GM23338 (cell line): Measurements from ENCODE around the gene RETSAT. TPM values are rescaled to one million over a fixed set of nuclear protein-coding genes. Genes with fewer than 3 reads are reported as not detected.
"Not testable (repeated sequence)": the region's sequence is repeated elsewhere in the genome, so short reads cannot be mapped to it uniquely, and the experiment has no call there.

Experiments used
- ATAC-seq: fragments of 200-7000 bp; cut with Tn5 transposase; 3 replicates; pipeline ENCODE4 v1.9.1; 2020
- DNase-seq: peaks from one replicate; pipeline ENCODE4 v3.0.0-alpha.2; 2015; ENCODE audit warnings: low spot score
- H2AFZ ChIP-seq: fragments of 200-600 bp; sonication (generic); 2 replicates; pipeline ENCODE4 v1.8.0; 2016; ENCODE audit warnings: antibody characterized with exemption, mild to moderate bottlenecking, moderate library complexity
- H3F3A ChIP-seq: fragments of 200-600 bp; sonication (generic); replicated peaks from 2 replicates; pipeline ENCODE4 v1.8.0; 2017; ENCODE audit warnings: antibody characterized with exemption, mixed run types, low read depth
- H3K27ac ChIP-seq: fragments of 200-600 bp; sonication (generic); 2 replicates; pipeline ENCODE4 v1.6.1; 2016; ENCODE audit warnings: low read depth
- H3K27me3 ChIP-seq: fragments of 200-600 bp; sonication (generic); 2 replicates; pipeline ENCODE4 v1.8.0; 2016; ENCODE audit warnings: mild to moderate bottlenecking, mixed run types, moderate library complexity; ENCODE audit not compliant: insufficient read depth
- H3K36me3 ChIP-seq: fragments of 200-600 bp; sonication (generic); 2 replicates; pipeline ENCODE4 v1.8.0; 2016; ENCODE audit warnings: mild to moderate bottlenecking; ENCODE audit not compliant: insufficient read depth
- H3K4me1 ChIP-seq: fragments of 200-600 bp; sonication (generic); 2 replicates; pipeline ENCODE4 v1.8.0; 2016; ENCODE audit warnings: mild to moderate bottlenecking, moderate library complexity; ENCODE audit not compliant: insufficient read depth
- H3K4me2 ChIP-seq: fragments of 200-600 bp; sonication (generic); 2 replicates; pipeline ENCODE4 v1.7.1; 2017; ENCODE audit warnings: mixed run types
- H3K4me3 ChIP-seq: fragments of 200-600 bp; sonication (generic); 2 replicates; pipeline ENCODE4 v1.6.1; 2016; ENCODE audit warnings: mixed run types
- H3K79me2 ChIP-seq: fragments of 200-600 bp; sonication (generic); replicated peaks from 2 replicates; pipeline ENCODE4 v1.8.0; 2017; ENCODE audit warnings: mild to moderate bottlenecking; ENCODE audit not compliant: insufficient read depth
- H3K9me2 ChIP-seq: fragments of 200-600 bp; sonication (generic); 2 replicates; pipeline ENCODE4 v1.8.0; 2017; ENCODE audit not compliant: insufficient read depth
- H4K20me1 ChIP-seq: fragments of 200-600 bp; sonication (generic); replicated peaks from 2 replicates; pipeline ENCODE4 v1.8.0; 2017; ENCODE audit warnings: mild to moderate bottlenecking; ENCODE audit not compliant: insufficient read depth
- H3K27ac Mint-ChIP-seq: 2 replicates; pipeline ENCODE4 v1.8.0; 2020; ENCODE audit warnings: inconsistent platforms, mild to moderate bottlenecking, moderate library complexity, mixed read lengths
- H3K27me3 Mint-ChIP-seq: 3 replicates; pipeline ENCODE4 v1.8.0; 2022; ENCODE audit warnings: low read depth, mild to moderate bottlenecking, moderate library complexity, mixed read lengths, inconsistent platforms; ENCODE audit not compliant: insufficient read depth, poor library complexity
- H3K36me3 Mint-ChIP-seq: 3 replicates; pipeline ENCODE4 v1.8.0; 2021; ENCODE audit warnings: low read depth, mild to moderate bottlenecking, inconsistent platforms, moderate library complexity, mixed read lengths
- H3K4me1 Mint-ChIP-seq: 3 replicates; pipeline ENCODE4 v1.8.0; 2020; ENCODE audit warnings: mild to moderate bottlenecking, inconsistent platforms, mixed read lengths
- H3K4me3 Mint-ChIP-seq: 3 replicates; pipeline ENCODE4 v1.8.0; 2021; ENCODE audit warnings: moderate library complexity, mild to moderate bottlenecking, inconsistent platforms, mixed read lengths
- H3K9me3 Mint-ChIP-seq: 3 replicates; pipeline ENCODE4 v1.8.0; 2020; ENCODE audit warnings: moderate library complexity, mild to moderate bottlenecking, inconsistent platforms, mixed read lengths
- CREB1 ChIP-seq: fragments of 250-450 bp; sonication (Bioruptor Pico); IDR thresholded peaks from 2 replicates; pipeline ENCODE4 v1.5.0; 2020; ENCODE audit warnings: low read depth, mild to moderate bottlenecking, moderate library complexity
- NANOG ChIP-seq: IDR thresholded peaks from 2 replicates; pipeline ENCODE4 v1.6.1; 2016; ENCODE audit warnings: antibody characterized with exemption, borderline replicate concordance
- POLR2AphosphoS5 ChIP-seq: IDR thresholded peaks from 2 replicates; pipeline ENCODE4 v1.6.1; 2016; ENCODE audit warnings: antibody characterized with exemption, low read depth
- ZNF331 ChIP-seq: fragments of 250-450 bp; sonication (Bioruptor Pico); IDR thresholded peaks from 2 replicates; pipeline ENCODE4 v1.5.0; 2020; ENCODE audit warnings: low read depth, mild to moderate bottlenecking, moderate library complexity
- polyA plus RNA-seq: library from polyadenylated mRNA; unstranded; fragments of >200 nt; fragmentation: Nextera tagmentation; extraction: Ambion mirVana; gene quantifications from 2 replicates; pipeline ENCODE4 v1.2.1, GENCODE V29; 2016
- total RNA-seq: library from RNA; depleted of rRNA; stranded (reverse); fragments of >200 nt; shearing (Covaris generic); gene quantifications from 2 replicates; pipeline ENCODE4 v1.2.3, GENCODE V29; 2014
- TF ChIP-seq, protein P1 (sequence below), 2 experiments: fragments of 200-600 bp in 1 of 2; sonication (generic) in 1 of 2; conservative IDR thresholded peaks; 2 replicates each; pipeline versions ENCODE4 v1.5.1 to v1.6.1; 2016 to 2017; ENCODE audit warnings: antibody characterized with exemption in 2 of 2, low read depth in 2 of 2, mild to moderate bottlenecking in 2 of 2, moderate library complexity in 1 of 2

RETSAT gene
- total and polyA plus RNA-seq, 2 experiments from 2014 or later, result 2.3 to 16.4 TPM

DNA sequence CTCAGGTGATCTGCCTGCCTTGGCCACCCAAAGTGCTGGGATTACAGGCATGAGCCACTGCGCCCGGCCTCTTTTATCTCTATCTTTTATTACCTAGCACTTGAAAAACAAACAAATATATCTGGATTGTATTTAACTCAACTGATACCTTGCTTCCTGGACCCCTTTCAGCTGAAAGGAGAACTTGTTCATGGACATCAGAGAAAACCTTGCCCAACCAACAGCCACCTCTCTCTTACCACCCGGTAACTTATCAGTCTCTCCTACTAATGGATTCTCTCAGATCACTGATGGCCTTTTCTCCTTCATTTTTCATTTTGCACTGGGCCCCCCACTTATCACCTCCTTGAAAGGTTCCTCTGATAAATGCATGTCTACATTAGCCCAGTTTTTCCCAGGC lies 6.7 kb downstream of the RETSAT start:
- H4K20me1 ChIP-seq, result no peaks in the 10 kb centered on the region; the same call in none of the 2 replicates
- H3K27me3 ChIP-seq, result no peaks in the 10 kb centered on the region
- H3K4me2 ChIP-seq, result no peak overlapping the region
- ATAC-seq (no peak), DNase-seq (no peak)
- TF ChIP-seq ZNF331 (CRISPR knock-in tag) (no peak), POLR2AphosphoS5 (no peak)
- H2AFZ ChIP-seq, result no peak overlapping the region
- no peak overlapping the region for H3K27ac Mint-ChIP-seq
- H3K36me3 ChIP-seq, result no peaks in the 10 kb centered on the region
- no peaks in the 10 kb centered on the region for H3K9me2 ChIP-seq
- H3K4me3 ChIP-seq, result no peak overlapping the region
- H3K36me3 Mint-ChIP-seq, result peaks cover 31% of the 10 kb centered on the region
- no peaks in the 10 kb centered on the region for H3K79me2 ChIP-seq
- no peaks in the 10 kb centered on the region for H3K4me1 ChIP-seq
- H3K27ac ChIP-seq, result no peak overlapping the region
- H3F3A ChIP-seq, result no peaks in the 10 kb centered on the region
- H3K4me3 Mint-ChIP-seq, result no peak overlapping the region
- no peaks in the 10 kb centered on the region for H3K9me3 Mint-ChIP-seq
- peaks cover 1% of the 10 kb centered on the region for H3K27me3 Mint-ChIP-seq
- peaks cover 6% of the 10 kb centered on the region for H3K4me1 Mint-ChIP-seq

DNA sequence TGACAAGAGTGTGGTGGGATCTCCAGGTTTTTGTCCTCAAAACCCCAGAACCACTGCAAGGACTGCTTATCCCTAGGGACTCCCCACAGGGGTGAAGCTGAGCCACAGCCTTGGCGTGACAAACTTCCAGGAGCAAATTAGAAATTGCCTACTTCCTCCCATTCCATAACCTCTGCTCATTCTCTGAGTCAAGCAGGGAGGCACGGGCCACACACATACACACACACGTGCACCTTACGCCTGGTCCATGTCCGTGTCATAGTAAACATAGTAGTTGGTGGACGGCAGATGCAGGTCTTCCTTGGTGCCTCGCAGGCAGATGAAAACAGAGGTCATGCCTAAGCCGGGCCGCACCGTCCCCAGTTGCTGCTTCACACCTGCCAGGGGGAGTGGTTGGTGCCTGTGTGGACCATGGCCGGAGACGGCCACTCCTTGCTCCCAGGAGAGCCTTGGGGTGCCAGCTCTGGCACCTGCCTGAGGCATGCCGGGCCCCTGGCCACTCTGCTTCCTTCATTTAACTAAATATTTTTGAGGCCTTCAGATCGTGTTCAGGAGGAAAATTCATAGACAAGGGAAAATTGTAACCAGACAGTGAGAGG lies 9.9 kb downstream of the RETSAT start:
- no peak for TF ChIP-seq CREB1 (CRISPR knock-in tag)
- no peak for TF ChIP-seq NANOG
- TF ChIP-seq, protein P1, sequence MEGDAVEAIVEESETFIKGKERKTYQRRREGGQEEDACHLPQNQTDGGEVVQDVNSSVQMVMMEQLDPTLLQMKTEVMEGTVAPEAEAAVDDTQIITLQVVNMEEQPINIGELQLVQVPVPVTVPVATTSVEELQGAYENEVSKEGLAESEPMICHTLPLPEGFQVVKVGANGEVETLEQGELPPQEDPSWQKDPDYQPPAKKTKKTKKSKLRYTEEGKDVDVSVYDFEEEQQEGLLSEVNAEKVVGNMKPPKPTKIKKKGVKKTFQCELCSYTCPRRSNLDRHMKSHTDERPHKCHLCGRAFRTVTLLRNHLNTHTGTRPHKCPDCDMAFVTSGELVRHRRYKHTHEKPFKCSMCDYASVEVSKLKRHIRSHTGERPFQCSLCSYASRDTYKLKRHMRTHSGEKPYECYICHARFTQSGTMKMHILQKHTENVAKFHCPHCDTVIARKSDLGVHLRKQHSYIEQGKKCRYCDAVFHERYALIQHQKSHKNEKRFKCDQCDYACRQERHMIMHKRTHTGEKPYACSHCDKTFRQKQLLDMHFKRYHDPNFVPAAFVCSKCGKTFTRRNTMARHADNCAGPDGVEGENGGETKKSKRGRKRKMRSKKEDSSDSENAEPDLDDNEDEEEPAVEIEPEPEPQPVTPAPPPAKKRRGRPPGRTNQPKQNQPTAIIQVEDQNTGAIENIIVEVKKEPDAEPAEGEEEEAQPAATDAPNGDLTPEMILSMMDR (conservative IDR thresholded peaks at IDR 0.05; ENCODE audit: low read depth in 2 of 2), result no peak
- no peaks in the 10 kb centered on the region for H3K27me3 ChIP-seq
- no peaks in the 10 kb centered on the region; the same call in 1 of the 2 replicates for H4K20me1 ChIP-seq
- H3K27ac Mint-ChIP-seq, result no peak overlapping the region
- H3K36me3 Mint-ChIP-seq, result peaks cover 17% of the 10 kb centered on the region
- no peaks in the 10 kb centered on the region for H3K9me3 Mint-ChIP-seq
- no peak overlapping the region for H3K4me3 ChIP-seq
- no peaks in the 10 kb centered on the region for H3K79me2 ChIP-seq
- H3K4me2 ChIP-seq, result no peak overlapping the region
- no peaks in the 10 kb centered on the region for H3K36me3 ChIP-seq
- no peaks in the 10 kb centered on the region for H3K27me3 Mint-ChIP-seq
- ATAC-seq (no peak), DNase-seq (no peak)
- no peaks in the 10 kb centered on the region for H3F3A ChIP-seq
- H3K27ac ChIP-seq, result no peak overlapping the region
- H3K4me1 ChIP-seq, result no peaks in the 10 kb centered on the region; the same call in 1 of the 2 replicates
- no peak overlapping the region for H2AFZ ChIP-seq
- H3K4me1 Mint-ChIP-seq, result peaks cover 12% of the 10 kb centered on the region
- H3K9me2 ChIP-seq, result no peaks in the 10 kb centered on the region
- H3K4me3 Mint-ChIP-seq, result no peak overlapping the region

DNA sequence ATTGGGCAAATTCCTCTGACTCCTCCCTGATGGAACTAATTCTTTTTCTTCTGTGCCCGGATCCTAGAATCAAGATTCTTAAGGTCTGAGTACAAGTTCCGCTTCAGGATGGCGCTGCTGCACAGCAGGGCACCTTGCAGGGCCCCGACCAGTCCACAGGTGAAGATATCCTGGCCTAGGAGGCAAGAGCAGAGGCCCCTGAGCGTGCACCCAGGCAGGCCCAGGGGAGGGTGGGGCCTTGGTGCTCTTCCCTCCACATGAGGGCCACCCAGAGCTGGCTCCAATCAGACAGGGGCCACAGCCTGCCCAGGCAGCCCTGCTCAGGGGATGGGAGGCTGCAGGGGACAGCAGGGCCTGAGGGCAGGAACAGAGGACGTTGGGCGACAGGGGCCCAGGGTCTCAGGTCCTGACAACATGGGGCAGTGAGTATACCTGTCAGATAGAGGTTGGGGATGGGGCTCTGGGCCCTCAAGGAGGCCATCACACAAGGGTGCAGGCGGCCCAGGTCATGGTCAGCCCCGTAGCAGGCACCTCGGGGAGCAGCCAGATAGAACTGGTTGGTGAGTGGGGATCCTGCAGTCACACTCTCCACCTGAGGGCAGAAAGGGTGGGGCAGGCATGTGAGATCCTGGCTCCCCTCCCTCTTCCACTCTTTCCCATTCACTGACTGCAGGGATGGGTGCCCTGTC lies 11.0 kb downstream of the RETSAT start:
- H3K27ac Mint-ChIP-seq, H2AFZ ChIP-seq, H3K4me3 ChIP-seq, H3K27me3 ChIP-seq, H3K79me2 ChIP-seq, H3K4me2 ChIP-seq, H3K9me2 ChIP-seq, H3K27ac ChIP-seq, H4K20me1 ChIP-seq, H3K36me3 ChIP-seq, DNase-seq, H3K4me3 Mint-ChIP-seq, H3K27me3 Mint-ChIP-seq, H3K4me1 ChIP-seq, H3F3A ChIP-seq, H3K9me3 Mint-ChIP-seq: not testable (repeated sequence)
- Mint-ChIP-seq H3K4me1 (peaks cover 12% of the 10 kb centered on the region), H3K36me3 (peaks cover 12% of the 10 kb centered on the region; the same call in 2 of the 3 replicates)
- ATAC-seq, result peak; percentile 43
